Nucleus accumbens (tissue), 56 donors: ENCODE data around the gene ANO7.

ENCODE experiments used
- DNase-seq, 56 donors: peaks; one replicate each; lab custom pipeline; 2025; lab: John Stamatoyannopoulos, UW

ANO7 gene

GRCh38 chr2:241224851-241225438 lies 36.5 kb downstream of the ANO7 start:
- DNase-seq = no peak

DNA sequence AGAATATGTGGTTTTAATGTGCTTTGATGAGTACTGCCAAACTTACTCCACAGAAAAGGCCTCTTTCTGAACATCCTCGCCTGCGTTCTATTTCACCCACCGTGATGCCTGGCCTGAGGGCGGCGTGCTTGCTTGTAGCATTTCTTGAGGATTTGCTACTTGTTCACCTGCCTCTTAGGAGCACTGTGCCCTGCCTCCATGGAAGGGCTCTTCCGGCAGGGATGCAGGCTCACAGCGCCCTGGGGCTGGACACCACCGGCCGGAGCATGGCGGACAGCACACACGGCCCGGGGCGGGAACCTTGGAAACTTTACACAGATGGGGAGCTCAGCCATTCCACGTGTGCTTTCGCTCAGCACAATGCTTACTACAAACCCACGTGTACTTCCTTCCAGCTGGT lies 37.1 kb downstream of the ANO7 start:
- DNase-seq = no peak

- DNase-seq = no peak
These were observed 37.5 kb downstream of the ANO7 start for GRCh38 chr2:241225983-241226382.

DNA sequence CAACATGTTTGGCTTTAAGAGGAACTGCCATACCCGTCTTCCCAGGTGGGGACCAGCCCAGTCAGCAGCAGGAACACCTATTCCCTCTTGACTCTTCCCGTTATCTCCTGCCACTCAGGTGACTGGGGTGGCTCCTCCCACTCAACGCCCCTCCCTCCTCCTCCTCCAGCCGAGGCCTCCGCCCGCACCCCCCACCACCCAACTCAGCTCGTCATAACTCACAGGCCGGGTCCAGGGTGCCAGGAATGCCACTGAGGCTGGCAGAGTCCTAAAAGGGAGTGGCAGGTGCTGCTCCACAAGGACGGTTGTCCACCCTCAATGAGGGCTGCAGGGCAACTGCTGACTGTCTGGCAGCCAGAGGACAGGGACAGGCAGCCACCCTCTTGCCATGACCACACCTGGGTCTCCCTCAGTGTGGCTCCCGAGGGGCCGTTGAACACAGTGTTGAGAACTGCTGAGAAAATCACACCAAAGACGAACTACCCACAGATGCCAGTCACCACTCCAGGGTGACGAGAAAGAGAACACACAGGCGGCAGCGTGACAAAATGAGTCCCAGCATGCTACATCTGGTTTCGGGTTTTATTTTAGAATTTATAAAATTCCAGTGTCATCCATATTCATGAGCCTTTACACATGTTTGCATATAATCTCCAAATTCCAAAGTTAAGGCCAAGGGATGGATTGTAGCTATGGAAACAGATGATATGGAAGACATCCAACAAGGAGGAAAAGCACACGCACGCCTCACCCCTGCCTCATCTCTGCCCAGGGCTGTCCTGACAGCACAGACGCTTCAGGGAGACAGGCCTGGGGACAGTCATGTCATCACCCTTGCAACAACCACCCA lies 38.5 kb downstream of the ANO7 start:
- DNase-seq = peak in 13 of 56 donors; percentile 9 to 63 (median 29)

GRCh38 chr2:241227594-241227993 lies 39.1 kb downstream of the ANO7 start:
- DNase-seq = no peak

DNA sequence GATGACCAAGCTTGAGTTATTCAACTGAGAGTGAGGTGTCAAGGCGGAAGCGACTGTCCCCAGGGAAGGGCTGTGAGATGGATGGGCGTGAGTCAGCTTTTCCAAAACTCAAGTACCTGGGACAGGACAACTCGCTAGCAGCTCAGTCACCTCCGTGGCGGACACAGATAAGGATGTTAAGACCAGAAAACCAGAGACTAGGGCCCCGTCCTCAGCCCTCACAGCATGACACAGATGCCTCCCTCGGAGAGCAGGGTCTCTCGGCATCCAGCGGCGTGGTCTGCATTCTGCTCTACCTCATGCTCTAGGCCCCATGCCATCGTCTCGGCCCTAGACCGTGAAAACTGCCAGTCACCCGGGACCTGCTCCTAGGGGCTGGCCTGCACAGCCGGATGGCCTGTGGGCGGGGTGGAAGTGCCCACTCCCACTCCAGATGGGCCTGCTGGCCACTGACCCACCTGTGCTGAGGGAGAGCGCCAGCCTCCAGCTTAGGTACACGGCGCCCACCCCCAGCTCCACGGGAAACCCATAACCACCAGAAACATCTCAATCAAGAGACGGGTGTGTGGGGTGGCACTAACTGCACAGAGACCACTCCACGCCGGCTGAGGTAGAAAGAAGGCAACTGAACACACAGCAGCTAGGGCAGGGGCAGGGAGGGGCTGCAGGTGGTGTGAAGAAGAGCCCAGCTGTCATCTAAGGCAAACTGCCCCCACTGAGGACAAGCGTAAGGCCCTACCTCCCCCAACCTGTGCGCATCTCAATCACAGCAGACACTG lies 39.8 kb downstream of the ANO7 start:
- DNase-seq = no peak

DNA sequence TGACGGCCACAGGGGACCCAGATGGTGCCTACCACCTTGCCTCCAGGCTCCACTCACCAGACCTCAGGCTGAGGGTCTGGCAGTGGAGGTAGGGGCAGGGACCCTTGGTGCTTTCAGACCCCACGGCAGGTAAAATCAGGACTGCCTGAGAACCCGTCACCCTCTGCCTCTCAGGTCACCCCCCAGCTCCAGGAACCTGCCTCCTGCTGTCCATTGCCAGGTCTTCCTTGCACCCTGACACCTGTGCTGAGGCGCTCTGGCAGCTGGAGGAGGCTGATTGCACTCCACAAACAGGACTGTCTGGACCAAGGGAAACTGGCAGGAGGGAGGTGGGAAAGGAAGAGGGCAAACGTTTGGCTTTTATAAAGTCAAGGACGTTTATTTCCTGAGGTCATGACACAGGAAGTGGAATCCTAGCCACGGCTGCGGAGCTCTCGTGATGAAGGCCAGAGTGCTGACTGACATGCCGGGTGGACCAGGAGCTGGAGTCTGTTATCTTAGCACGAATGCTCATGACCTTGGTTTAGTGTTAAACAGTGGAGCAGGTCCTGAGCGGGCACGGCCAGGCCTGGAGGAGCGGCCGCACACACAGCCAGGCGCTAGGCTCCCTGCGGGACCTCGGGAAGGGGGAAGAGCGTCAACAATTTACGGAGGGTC lies 40.5 kb downstream of the ANO7 start:
- no peak for DNase-seq

- DNase-seq = no peak
These were observed 41.3 kb downstream of the ANO7 start for GRCh38 chr2:241229563-241230401.

DNA sequence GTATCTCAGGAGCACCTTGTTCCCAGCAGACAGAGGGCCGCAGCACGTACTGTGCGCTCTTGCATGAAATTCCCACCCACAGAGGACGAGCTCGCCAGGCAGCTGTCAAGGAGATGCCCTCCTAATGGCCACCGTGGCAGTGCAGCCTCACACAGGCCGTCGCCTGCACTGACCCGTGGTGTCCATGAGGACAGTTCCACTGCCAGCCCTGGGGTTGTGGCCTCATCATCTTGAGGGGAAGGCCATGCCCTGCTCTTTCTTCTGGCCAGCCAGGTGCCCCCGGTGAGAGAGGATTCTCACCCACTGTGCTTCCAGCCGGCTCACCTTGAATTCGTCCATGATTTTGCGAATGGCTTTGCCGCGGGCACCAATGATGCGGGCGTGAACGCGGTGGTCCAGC lies 42.0 kb downstream of the ANO7 start:
- no peak for DNase-seq

- DNase-seq = no peak
These were observed 44.5 kb downstream of the ANO7 start for GRCh38 chr2:241232736-241233575.

- DNase-seq = no peak
These were observed 45.8 kb downstream of the ANO7 start for GRCh38 chr2:241234066-241234790.

DNA sequence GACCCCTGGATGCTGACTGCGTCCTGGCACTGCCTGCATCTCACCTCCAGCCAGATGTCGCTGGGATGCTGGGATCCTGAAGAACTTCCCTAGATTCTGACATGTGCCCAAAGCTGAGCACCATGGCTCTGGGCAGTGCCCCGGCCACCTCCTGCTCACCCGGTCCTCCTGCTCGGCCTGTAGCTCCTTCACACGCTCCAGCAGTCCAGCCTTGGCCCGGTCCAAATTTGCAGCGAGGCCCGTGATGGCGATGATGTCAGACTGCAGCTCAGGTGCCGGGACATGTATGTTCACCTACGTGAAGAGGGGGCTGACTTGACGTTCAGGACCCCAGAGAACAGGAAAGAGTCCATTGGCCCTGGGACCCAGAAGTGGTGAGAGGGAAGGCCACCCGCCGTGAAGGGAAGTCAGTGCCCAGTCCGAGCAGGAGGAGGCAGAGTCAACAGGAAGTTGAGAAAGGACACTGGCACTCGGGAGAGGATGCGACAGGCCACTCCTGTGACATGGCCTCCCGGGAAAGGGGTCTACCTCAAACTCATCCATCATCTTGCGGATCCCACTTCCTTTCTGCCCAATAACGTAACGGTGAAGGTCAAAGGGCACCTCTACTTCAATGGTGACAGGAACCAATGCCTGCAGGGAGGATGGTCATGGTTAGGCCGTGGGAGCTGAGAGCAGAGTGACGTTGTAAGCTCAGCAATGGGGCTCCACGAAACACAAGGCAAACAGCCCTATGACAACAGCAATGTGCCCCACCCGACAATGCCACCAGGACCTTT lies 46.7 kb downstream of the ANO7 start:
- no peak for DNase-seq

GRCh38 chr2:241235859-241236593 lies 47.5 kb downstream of the ANO7 start:
- DNase-seq = peak in 8 of 56 donors; percentile 19 to 50 (median 28)

GRCh38 chr2:241237047-241237446 lies 48.6 kb downstream of the ANO7 start:
- no peak for DNase-seq

DNA sequence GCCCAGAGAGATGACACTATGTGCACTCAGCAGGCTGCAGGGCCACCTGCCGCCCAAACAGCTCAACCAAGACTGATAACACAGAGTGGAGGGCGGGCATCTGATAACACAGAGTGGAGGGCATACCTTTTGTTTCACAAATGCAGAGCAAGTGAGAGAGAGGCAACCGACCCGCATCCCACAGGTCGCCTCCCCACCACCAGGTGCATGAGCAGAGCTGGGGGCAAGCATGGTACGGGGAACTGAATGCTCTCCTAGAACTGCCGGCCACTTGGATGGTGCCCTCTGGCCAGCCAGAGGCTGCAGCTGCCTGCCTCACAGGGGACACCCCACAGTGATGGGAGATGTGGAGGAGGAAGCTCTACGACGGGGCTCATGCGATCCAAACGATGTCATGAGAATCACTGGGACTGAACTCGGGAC lies 49.5 kb downstream of the ANO7 start:
- DNase-seq = no peak

GRCh38 chr2:241238693-241239198 lies 50.3 kb downstream of the ANO7 start:
- no peak for DNase-seq
